HUDEP-2 (cell line): ENCODE data around the gene CGB5.
"Not testable (repeated sequence)": the region's sequence is repeated elsewhere in the genome, so short reads cannot be mapped to it uniquely, and the experiment has no call there.

Experiments used
- DNase-seq, 76 experiments: peaks; one replicate each; lab custom pipeline; 2025; ENCODE audit not compliant: unreplicated experiment in 76 of 76; lab: John Stamatoyannopoulos, UW

Gene CGB5

DNA sequence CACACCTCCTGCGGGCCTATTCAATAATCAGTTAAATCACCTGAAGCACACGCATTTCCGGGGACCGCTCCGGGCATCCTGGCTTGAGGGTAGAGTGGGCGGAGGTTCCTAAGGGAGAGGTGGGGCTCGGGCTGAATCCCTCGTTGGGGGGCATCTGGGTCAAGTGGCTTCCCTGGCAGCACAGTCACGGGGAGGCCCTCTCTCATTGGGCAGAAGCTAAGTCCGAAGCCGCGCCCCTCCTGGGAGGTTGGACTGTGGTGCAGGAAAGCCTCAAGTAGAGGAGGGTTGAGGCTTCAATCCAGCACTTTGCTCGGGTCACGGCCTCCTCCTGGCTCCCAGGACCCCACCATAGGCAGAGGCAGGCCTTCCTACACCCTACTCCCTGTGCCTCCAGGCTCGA lies at the start of gene CGB5:
Gene CGB5, plus strand, starts transcription at position 301 of the 400 bp plus-strand sequence. CDS start 362 bp downstream, outside the sequence.
- DNase-seq, result not testable (repeated sequence)

DNA sequence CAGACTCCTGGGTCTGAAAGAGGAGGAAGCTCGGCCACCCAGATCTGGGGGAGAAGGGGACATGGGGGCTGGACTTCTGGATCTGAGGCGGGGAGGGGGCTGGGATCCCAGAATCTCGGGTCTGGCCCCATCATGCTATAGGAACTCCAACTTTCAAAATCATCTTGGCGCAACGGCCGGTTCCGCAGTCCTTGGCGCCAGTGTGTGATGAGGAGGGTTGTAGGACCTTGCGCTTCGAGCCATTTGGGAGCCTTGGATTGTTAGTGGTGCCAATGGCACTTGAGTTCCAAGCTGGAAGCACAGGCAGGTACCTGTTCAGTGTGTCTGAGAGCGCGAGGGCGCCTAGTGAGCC lies 49.6 kb upstream of the CGB5 start:
- DNase-seq, result peak in 1 of 76 experiments; percentile 28

DNA sequence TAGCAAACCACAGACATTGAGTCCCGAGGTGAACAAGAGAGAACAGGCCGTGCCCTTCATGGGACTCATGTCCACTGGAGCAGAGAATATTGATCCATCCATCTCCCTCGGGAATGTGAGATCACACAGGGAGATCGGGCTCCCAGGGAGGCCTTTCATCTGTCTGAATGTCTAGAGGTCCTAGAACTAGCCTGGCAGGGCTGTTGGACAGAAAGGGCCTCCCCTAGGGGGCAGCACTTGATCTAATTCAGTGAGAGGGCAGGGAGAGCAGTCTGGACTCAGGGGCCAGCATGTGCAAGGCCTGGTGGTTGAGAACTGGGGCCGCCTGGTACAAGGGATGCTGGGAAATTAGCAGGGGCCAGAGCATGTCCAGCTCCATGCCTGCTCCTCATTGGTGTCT lies 45.7 kb upstream of the CGB5 start:
- peak in 56 of 76 experiments; percentile 16 to 82 (median 62) for DNase-seq

DNA sequence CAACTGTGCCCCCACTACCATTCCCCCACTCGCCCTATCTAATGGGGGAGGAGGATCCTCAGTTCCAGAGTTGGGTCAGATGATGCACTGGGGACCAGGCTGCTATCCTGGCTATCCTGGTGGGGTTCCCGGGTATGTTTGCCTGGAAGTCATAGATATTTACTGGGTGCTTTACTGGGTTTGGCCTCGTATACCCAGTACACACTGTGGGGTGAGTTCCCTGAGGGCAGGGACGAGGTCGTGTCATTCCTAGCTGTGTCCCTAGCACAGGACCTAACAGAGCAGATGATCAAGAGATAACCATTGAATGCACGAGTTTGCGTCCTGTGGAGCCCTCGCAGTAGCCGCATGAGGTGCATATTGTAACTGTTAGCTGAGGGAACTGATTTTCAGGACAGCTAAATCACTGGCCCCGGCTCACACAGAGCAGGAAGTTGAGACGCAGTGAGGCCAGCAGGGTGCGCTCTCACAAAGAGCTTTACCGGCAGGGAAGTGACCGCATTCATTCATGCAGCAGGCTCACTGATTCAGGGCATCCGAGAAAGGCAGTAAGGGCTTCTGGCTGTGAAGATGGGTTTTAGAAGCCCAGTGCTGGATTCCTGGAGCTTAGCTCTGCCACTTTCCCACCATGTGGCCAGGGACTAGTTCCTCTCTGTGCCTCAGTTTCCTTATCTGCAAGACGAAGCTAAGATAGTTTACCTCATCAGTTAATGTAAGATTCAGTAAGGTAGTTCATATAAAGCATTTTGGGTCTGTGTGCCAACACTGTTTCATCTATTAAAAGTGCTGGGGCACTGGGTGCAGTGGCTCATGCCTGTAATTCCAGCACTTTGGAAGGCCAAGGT lies 43.9 kb upstream of the CGB5 start:
- peak in 56 of 76 experiments; percentile 22 to 76 (median 56) for DNase-seq

DNA sequence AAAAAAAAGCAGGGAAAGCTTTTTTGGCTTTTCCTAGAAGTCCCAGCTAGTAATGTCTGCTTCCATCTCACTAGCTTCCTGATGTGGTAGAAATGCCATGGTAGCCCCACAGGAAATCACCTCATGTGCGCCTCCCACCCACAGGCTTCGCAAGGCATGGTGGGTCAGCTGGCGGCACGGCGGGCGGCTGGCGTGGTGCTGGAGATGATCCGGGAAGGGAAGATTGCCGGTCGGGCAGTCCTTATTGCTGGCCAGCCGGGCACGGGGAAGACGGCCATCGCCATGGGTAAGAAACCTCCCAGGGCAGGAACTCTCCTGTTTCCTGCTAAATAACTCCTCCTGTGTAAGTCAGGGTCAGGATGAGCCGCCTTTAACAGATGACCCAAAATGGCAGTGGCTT lies 39.5 kb upstream of the CGB5 start:
- DNase-seq, result no peak

DNA sequence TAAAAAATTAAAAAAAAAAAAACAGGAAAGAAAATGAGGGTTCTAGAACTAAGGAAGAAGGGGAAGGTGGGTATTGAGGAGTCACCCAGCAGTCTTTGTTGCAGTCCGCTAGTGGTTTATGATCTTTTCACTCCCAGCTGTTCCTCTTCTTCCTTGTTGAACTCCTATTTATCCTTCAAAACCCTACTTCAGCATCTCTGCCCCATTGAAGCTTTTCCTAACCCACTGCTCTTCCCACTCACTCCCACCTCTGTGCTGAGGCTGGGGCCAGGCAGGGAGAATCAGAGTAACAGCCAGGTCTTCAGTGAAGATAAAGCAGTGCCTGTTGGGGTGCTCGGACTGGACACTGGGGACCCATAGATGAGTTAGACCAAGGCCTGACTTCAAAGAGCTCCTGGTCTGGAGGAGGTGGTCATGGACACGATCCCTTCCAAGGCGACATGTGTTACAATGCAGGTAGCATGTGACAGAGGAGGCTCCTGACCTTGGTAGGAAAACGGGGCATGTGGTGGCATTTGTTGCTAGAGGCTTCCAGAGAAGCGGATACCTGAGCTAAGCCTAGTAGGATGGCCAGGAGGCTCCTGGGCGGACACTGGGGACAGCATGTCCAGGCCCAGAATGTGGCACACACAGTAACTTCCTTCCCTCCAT lies 38.6 kb upstream of the CGB5 start:
- no peak for DNase-seq

DNA sequence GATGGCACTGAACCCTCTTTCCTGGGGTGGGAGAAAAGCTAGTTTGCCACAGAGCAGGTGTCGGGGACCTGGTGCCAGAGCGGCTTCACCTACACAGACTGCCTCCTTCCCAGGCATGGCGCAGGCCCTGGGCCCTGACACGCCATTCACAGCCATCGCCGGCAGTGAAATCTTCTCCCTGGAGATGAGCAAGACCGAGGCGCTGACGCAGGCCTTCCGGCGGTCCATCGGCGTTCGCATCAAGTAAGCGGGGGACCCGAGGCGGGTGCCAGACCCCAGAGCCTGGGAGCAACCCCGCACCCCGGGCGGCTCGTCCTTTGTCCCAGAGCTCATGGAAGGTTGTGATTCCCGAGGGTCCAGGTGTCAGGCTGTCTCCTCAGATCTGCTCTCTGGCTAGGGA lies 36.7 kb upstream of the CGB5 start:
- no peak for DNase-seq

DNA sequence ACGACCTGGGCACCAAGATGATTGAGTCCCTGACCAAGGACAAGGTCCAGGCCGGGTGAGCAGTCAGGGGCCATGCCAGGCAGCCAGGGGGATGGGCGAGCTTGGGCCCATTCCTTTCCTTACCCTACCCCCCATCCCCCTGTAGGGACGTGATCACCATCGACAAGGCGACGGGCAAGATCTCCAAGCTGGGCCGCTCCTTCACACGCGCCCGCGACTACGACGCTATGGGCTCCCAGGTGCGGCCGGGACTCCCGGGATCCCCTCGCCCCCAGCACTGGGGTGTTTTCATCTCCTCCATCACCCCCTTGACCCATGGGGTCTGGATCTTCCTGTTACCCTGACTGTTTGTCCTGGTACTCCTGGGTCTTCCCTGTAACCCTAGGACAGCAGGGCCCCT lies 33.8 kb upstream of the CGB5 start:
- DNase-seq, result no peak

DNA sequence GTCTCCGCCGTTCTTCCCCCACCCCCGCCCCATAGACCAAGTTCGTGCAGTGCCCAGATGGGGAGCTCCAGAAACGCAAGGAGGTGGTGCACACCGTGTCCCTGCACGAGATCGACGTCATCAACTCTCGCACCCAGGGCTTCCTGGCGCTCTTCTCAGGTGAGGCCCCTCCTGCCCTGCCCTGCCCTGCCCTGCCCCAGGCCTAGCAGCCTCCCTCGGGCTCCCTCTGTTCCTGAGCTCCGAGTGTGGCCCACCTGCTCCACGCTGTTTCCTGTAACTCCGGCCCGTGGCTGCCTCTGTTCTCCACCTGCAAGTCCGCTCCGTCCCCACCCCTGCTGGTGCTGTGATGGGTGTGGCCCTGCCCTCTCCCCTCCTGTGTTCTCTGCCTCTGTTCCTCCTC lies 33.2 kb upstream of the CGB5 start:
- DNase-seq, result no peak

DNA sequence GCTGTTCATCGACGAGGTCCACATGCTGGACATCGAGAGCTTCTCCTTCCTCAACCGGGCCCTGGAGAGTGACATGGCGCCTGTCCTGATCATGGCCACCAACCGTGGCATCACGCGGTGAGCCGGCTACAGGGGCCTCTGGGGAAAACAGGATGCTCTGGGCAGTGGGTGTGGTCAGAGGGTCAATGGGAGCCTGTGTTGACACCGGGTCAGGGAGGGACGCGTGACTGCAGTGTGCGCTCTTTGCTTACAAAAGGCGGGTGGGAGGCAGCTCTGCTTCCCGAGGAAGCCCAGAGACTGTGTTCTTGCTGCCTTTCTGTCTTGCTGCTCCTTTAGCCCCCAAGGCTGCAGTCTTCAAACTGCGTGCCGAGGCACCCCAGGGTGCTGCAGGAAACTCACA lies 32.5 kb upstream of the CGB5 start:
- no peak for DNase-seq

DNA sequence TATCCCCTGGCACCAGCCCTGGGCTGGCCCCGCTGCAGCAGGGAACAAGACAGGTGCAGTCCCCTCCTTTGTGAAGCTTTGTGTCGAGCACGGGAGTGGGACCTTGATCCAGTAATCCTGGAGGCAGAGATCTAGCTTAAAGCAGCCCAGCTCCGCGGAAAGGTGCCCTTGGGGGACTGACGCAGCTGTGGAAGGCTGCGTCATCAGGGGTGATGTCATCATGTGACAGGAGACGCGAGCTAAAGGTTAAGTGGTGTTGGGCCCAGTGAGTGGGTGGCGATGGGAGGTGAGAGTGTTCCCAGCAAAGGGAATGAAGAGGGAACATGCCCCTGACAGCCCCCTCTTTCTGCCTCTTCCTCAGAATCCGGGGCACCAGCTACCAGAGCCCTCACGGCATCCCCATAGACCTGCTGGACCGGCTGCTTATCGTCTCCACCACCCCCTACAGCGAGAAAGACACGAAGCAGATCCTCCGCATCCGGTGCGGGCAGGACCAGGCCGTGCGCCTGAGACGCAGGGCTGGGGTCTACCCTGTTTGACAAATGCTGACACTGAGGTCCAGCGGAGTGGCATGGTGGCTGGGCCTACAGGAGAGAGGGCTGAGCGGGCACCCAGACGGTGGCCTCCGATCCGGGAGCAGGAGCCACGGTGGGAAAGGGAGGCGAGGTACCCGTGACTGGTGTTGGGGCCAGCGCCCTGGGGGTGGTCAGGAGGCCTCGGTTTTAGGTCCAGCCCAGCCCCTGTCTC lies 29.4 kb upstream of the CGB5 start:
- no peak for DNase-seq

DNA sequence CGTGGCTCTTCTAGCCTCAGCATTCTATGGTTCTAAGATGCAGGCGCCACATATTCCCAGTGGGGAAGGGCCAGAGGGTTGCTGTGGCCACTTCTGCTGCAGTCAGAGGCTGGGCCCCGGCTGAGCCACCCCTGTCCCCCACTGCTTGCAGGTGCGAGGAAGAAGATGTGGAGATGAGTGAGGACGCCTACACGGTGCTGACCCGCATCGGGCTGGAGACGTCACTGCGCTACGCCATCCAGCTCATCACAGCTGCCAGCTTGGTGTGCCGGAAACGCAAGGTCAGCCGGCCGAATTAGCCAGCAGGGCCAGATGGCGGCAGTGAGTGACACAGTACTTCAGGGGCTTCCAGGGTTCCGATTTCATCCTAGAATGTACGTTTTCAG lies 28.8 kb upstream of the CGB5 start:
- no peak for DNase-seq

DNA sequence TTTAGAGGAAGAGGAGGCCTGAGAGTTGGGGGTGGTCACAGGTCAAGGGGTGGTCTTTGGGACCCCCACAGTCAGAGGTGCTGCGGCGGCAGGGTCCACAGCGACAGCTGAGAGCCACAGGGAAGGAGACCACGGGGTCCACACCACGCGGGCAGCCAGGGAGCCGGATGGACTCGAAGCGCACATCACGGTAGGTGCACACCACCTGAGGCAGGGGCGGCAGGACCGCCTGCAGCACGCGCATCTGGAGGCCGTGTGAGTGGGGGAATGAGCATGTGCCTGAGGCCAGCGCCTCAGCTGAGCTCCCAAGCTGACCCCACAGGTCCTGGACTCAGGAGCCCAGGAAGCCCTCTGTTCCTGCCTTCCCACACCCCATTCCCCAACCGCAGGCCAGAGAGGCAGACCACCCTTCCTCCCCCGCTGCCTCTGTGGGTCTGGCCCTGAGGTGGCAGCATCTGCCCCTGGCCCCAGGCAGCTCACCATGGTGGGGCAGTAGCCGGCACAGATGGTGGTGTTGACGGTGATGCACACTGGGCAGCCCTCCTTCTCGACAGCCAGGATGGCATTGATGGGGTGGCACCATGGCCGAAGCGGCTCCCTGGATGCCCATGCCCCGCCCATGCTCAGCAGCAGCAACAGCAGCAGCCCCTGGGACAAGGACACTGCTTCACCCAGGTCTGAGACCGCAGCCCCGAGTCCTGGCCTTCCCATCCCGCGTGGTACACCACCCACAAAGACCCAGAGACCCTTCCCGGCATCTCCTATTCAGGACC lies 27.4 kb upstream of the CGB5 start:
- DNase-seq, result no peak

DNA sequence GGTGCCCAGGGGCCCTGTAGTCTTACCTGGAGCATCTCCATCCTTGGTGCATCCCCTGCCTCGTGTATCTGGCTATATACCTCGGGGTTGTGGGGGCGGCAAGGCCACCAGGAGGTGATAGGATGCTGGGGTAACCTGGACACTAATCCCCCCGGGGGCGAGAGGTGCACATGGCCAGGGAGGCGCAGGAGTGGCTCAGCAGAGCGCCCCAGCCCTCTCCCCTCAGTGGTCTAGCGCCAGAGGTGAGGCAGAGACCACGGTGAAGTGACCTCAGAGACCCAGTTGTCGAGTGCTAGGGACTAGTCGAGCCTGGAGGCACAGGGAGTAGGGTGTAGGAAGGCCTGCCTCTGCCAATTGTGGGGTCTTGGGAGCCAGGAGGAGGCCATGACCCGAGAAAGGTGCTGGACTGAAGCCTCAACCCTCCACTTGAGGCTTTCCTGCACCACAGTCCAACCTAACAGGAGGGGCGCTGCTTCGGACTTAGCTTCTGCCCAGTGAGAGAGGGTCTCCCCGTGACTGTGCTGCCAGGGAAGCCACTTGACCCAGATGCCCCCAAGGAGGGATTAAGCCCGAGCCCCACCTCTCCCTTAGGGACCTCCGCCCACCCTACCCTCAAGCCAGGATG lies 26.5 kb upstream of the CGB5 start, which contains the start of gene LHB:
Gene LHB, minus strand, starts transcription at position 51 of the 625 bp plus-strand sequence. Its CDS starts 10 bp downstream, at position 41.
- DNase-seq, result no peak

DNA sequence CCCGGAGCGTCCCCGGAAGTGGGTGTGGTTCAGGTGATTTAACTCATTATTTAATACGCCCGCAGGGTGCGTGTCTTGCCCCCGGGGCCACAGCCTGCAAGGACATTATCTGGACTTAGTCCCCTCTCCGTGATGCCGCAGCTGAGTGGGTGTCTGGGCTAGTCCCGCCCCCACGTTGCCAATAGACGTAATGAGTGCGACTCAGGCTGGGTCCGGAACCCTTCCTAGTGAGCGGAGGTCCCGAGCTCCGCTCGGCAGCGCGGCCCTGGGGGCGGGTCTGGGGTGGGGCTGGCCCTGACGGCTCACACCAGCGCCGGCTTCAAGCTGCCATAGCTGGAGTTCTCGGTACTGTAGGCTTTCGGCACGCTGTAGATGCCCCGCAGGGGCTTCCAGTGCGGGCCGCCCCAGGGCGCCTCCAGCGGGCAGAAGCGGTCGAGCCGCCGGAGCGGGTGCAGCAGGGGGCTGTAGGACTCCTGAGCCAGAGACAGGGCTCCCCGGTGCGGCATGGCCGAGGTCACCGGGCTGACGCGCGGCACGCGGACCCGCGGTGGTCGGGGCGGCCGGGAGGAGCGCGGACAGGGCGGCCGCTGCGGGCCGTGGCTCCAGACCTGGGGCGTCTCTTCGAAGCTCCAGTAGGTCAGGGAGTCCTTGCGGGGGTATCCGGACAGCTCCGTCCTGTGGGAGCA lies 25.8 kb upstream of the CGB5 start:
- peak in 65 of 76 experiments; percentile 22 to 85 (median 61) for DNase-seq

DNA sequence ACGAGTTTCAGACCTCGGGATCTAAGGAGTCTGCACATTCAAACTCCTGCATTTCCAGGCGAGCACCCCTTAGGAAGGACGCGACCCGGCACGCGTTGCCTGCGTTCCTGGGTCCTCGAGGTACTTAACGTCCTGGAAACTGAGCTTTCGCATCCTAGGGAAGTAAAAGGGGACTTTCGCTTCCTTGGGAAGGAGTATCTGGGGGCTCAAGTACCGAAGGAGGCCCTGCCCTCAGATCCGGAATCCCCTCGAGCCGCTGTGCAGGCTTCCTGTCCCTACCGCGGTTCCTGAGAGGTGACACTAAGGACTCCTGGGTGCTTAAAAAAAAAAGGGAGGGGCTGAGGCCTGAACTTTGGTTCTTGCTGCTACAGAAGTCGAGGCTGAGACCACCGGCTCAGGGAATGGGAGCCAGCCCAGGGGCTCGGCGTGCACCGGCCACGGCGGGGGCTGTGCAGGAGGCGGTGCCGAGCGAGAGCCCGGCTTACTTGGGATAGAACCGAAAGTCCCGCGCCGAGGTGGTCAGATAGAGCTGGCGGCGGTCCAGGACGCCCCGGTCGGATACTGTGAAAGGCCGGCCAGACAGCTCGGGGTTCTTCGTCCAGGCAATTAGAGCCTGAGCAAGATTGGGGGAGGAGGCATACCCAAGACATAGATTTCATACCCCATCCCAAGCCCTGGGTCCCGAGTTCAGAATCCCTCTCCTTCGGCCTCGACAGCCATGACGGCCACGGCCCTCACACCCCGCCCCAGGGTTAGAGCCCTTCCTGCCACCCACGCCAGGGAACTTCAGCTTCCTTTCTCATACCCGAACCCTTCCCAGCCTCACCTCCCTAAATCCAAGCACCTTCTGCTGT lies 25.0 kb upstream of the CGB5 start:
- peak in 16 of 76 experiments; percentile 18 to 74 (median 42) for DNase-seq

DNA sequence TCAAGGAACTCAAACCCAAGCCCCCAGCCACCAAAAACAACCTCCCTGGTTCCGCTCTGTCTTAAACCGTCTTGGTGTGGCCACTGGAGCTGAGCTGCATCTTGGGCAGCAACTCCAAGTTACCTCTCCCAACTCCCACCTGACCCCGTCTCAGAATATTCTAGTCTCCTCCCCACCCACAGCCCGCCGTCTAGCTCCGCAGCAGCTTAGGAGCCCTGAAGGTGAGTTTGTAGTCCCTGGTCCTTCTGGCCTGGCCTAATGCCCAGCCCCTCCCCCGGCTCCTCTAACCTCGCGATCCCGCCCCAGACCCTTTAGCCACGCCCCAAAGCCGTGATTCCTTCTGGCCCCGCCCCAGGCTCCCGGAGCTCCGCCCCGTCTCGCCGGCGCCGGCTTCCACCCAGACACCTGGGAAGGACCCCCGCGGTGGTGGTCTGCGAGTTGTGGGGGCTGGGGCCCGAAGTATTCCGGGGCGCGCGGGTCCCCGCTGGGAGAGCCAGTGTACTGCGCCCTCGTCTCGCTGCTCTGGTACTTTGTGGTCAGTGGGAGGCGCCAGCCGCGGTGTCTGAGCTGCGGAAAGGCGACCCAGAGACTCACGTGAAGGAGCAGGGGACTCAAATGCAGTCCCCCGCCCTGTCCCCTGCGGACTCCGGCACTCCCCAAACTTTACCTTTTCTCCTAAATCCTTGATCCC lies 24.3 kb upstream of the CGB5 start:
- DNase-seq, result peak in 49 of 76 experiments; percentile 21 to 78 (median 58)

DNA sequence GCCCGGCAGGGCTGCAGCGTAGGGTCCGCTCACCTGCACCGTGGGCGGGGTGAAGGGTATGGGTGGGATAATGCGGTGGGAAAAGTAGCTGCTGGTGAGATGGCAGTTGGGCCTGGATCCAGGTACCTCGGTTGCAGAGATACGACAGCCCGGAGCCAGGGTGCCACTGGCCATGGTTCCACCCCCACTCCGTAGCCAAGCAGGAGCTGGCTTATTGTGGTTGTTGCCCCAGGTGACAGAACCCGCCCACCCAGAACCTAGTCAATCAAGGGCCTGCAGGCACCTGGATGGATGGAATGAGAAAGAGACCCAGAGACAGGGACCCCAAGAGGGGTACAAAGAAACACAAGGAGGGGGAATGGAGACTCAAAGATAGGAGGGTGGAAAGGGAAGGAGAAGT lies 23.3 kb upstream of the CGB5 start:
- DNase-seq, result peak in 1 of 76 experiments; percentile 32
